ENCODE results near the gene EPHA10. TPM values are rescaled to one million over a fixed set of nuclear protein-coding genes. Genes with fewer than 3 reads are reported as not detected.

Gene EPHA10
- total RNA-seq, 1 donor from 2014 or later, result 0.97 TPM

- Mint-ChIP-seq H3K27ac (no peak overlapping the region), H3K4me3 (no peak overlapping the region), H3K9me3 (no peaks in the 10 kb centered on the region), H3K36me3 (peaks cover 16% of the 10 kb centered on the region), H3K27me3 (no peaks in the 10 kb centered on the region), H3K4me1 (ENCODE audit: unreplicated experiment) (no peaks in the 10 kb centered on the region)
- no peak for TF ChIP-seq CTCF (conservative IDR thresholded peaks at IDR 0.05)
- no peak for DNase-seq (ENCODE audit: extremely low spot score, unreplicated experiment)
Observed at GRCh38 chr1:37697737-37698136, 67.2 kb downstream of the EPHA10 start.

GRCh38 chr1:37697090-37697489, 67.8 kb downstream of the EPHA10 start:
- H3K27me3 Mint-ChIP-seq, result no peaks in the 10 kb centered on the region
- TF ChIP-seq CTCF (conservative IDR thresholded peaks at IDR 0.05), result no peak
- H3K4me1 Mint-ChIP-seq (ENCODE audit: unreplicated experiment), result no peaks in the 10 kb centered on the region
- peak overlapping the region; percentile 41 for H3K27ac Mint-ChIP-seq
- H3K4me3 Mint-ChIP-seq, result peak overlapping the region; percentile 25
- no peak for DNase-seq (ENCODE audit: extremely low spot score, unreplicated experiment)
- no peaks in the 10 kb centered on the region for H3K9me3 Mint-ChIP-seq
- H3K36me3 Mint-ChIP-seq, result peaks cover 12% of the 10 kb centered on the region

GRCh38 chr1:37692834-37693175, 72.1 kb downstream of the EPHA10 start:
- no peaks in the 10 kb centered on the region for H3K9me3 Mint-ChIP-seq
- H3K36me3 Mint-ChIP-seq, result peaks cover 9% of the 10 kb centered on the region
- H3K4me3 Mint-ChIP-seq, result peak overlapping the region; percentile 94
- no peak for DNase-seq (ENCODE audit: extremely low spot score, unreplicated experiment)
- H3K27ac Mint-ChIP-seq, result peak overlapping the region; percentile 97
- H3K4me1 Mint-ChIP-seq (ENCODE audit: unreplicated experiment), result peaks cover 19% of the 10 kb centered on the region
- no peak for TF ChIP-seq CTCF (conservative IDR thresholded peaks at IDR 0.05)
- no peaks in the 10 kb centered on the region for H3K27me3 Mint-ChIP-seq

GRCh38 chr1:37692078-37692833, 72.7 kb downstream of the EPHA10 start, which contains the start of gene CDCA8:
TSS of gene CDCA8 (plus strand) at chr1:37692516. CDS start at chr1:37692691, 175 bp downstream.
- peak; percentile 76 for TF ChIP-seq CTCF (conservative IDR thresholded peaks at IDR 0.05)
- Mint-ChIP-seq H3K4me1 (ENCODE audit: unreplicated experiment) (peaks cover 19% of the 10 kb centered on the region), H3K4me3 (peak within 1 kb of the TSS; percentile 94), H3K36me3 (peaks cover 9% of the 10 kb centered on the region), H3K27ac (peak within 1 kb of the TSS; percentile 97), H3K9me3 (no peaks in the 10 kb centered on the region), H3K27me3 (no peaks in the 10 kb centered on the region)
- DNase-seq (ENCODE audit: extremely low spot score, unreplicated experiment), result peak; percentile 99

GRCh38 chr1:37691497-37692077, 73.3 kb downstream of the EPHA10 start:
- no peak for TF ChIP-seq CTCF (conservative IDR thresholded peaks at IDR 0.05)

More at GRCh38 chr1:37691497-37692077, 73.3 kb downstream of the EPHA10 start:
- peaks cover 9% of the 10 kb centered on the region for H3K36me3 Mint-ChIP-seq
- peaks cover 19% of the 10 kb centered on the region for H3K4me1 Mint-ChIP-seq (ENCODE audit: unreplicated experiment)
- no peaks in the 10 kb centered on the region for H3K27me3 Mint-ChIP-seq
- peak overlapping the region; percentile 97 for H3K27ac Mint-ChIP-seq
- DNase-seq (ENCODE audit: extremely low spot score, unreplicated experiment), result no peak
- peak overlapping the region; percentile 94 for H3K4me3 Mint-ChIP-seq
- H3K9me3 Mint-ChIP-seq, result no peaks in the 10 kb centered on the region
